Inflammatory macrophage (primary cell): ENCODE data around the gene ZNF326.
"Not testable (repeated sequence)": the region's sequence is repeated elsewhere in the genome, so short reads cannot be mapped to it uniquely, and the experiment has no call there.

Experiments used
- DNase-seq, 2 donors: peaks; one replicate each; pipeline ENCODE4 v3.0.0-alpha.2; 2020 to 2022

ZNF326 gene

GRCh38 chr1:89998306-89998705 is 3.4 kb downstream of the ZNF326 start:
- no peak for DNase-seq

- DNase-seq, result no peak
These were observed 4.3 kb downstream of the ZNF326 start for GRCh38 chr1:89999208-89999607.

- DNase-seq, result no peak
These were observed 4.7 kb downstream of the ZNF326 start for GRCh38 chr1:89999628-90000027.

DNA sequence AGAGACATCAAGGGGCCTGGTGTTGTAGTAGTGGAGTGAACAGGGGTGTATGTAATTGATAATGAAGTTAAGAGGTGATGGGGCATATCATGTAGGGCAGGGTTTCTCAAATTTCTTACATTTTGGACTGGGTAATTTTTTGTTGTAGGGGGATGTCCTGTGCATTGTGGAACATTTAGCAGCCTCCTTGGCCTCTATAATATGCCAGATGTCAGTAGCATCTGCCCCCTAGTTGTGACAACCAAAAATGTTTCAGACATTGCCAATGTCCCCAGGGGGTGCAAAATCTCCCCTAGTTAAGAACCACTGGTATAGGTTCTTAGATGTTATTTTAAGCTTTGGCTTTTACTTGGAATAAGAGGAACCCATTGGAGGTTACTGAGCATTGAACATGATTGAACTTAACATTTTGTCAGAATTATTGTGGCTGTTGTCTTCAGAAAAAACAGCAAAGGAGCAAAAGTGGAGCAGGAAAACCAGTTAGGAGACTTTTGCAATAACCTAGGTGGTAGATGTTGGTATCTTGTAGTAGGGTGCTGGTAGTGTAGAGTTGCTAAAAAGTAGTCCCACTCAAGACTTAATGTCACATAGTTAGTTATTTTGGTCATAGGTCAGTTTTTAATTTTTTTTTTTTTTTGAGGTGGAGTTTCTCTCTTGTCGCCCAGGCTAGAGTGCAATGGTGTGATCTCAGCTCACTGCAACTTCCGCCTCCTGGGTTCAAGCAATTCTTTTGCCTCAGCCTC is 6.2 kb downstream of the ZNF326 start:
- DNase-seq, result no peak

DNA sequence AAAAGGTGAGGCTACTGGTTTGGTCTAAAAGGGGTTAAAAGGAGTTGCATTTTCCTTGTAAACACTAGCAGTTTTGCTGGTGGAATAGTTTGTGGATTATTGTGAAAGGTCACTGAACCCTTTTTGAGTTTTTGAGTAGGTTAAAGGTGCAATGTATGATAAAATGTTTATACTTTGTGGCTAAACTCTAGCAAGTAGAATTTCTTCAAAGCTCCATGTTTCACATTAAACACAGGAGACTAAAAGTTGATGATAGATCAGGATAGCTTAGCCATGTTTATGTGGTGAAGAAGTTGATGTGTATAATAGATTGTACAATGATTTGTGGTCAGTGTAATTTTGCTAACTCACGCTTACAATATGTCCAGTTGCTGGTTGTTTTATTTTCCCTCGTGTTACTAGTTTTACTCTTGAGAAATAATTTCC is 13.1 kb downstream of the ZNF326 start:
- no peak for DNase-seq

DNA sequence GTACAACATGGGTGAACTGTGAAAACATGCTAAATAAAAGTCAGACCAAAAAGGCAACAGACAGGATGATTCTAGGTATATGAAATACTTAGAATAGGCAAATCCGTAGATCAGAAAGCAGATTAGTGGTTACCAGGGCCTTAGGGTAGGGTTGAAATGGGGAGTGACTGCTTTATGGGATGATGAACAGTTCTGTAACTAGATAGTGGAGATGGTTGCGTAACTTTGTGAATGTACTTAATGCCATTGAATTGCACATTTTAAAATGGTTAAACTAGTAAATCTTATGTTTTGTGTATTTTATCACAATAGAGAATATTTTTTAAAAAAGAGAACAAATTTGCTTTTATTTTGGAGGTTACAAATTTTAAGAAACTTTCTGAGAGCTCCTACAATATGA is 17.4 kb downstream of the ZNF326 start:
- no peak for DNase-seq

GRCh38 chr1:90023691-90024090 is 28.8 kb downstream of the ZNF326 start:
- no peak for DNase-seq

DNA sequence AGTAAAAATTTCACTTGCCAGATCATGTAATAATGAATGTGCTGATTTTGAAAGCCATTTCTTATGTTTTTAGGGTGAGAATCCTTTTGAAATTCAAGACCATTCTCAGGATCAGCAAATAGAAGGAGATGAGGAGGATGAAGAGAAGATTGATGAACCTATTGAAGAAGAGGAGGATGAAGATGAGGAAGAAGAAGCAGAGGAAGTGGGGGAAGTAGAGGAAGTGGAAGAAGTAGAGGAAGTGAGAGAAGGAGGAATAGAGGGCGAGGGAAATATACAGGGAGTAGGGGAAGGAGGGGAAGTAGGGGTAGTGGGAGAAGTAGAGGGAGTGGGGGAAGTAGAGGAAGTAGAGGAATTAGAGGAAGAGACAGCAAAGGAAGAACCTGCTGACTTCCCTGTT is 32.4 kb downstream of the ZNF326 start:
- DNase-seq, result peak; percentile 7 to 15

GRCh38 chr1:90039652-90040051 is 44.7 kb downstream of the ZNF326 start:
- DNase-seq, result no peak

GRCh38 chr1:90043586-90043985 is 48.7 kb downstream of the ZNF326 start:
- no peak for DNase-seq

- DNase-seq, result no peak
These were observed 49.4 kb downstream of the ZNF326 start for GRCh38 chr1:90044346-90044745.

GRCh38 chr1:90045853-90046563 is 51.1 kb downstream of the ZNF326 start:
- DNase-seq, result no peak

- DNase-seq, result no peak
These were observed 51.7 kb downstream of the ZNF326 start for GRCh38 chr1:90046635-90047034.

DNA sequence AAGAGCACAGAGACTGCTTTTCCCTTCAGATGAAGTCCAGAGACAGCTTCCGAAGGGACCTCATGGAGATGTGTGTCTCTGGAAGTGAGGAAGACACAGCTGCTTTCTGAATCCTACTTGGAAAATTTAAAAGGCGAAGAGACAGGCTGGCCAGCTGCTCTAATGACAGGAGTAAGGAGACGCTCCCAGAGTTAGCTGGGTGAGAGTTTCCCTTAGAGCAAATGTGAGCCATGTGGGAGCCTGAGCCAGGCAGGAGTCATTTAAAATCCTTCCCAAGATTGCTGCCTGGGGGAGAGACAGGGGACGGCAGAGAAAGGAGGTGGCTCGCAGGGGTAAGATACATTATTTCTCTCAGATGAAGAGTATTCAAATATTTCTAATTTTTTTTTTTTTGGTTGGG is 53.1 kb downstream of the ZNF326 start:
- no peak for DNase-seq

DNA sequence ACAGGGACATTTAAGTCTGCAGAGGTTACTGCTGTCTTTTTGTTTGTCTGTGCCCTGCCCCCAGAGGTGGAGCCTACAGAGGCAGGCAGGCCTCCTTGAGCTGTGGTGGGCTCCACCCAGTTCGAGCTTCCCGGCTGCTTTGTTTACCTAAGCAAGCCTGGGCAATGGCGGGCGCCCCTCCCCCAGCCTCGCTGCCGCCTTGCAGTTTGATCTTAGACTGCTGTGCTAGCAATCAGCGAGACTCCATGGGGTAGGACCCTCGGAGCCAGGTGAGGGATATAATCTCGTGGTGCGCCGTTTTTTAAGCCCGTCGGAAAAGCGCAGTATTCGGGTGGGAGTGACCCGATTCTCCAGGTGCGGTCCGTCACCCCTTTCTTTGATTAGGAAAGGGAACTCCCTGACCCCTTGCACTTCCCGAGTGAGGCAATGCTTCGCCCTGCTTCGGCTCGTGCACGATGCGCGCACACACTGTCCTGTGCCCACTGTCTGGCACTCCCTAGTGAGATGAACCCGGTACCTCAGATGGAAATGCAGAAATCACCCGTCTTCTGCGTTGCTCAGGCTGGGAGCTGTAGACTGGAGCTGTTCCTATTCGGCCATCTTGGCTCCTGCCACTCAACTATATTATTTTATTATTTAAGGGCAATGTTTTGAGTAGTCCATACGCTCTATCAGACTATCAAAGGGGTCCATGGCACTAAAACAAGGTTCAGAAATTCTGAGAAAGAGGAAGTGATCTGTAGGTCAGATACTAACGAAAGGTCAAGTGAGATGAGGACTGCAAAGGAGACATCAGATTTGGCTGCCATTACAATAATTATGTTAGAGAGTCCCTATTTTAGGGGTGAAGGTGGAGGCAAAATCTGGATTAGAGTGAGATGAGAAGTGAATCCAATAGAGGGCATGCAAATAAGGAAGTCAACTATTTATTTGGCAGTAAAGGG is 68.1 kb downstream of the ZNF326 start:
- not testable (repeated sequence) for DNase-seq

GRCh38 chr1:90064109-90064508 is 69.2 kb downstream of the ZNF326 start:
- not testable (repeated sequence) for DNase-seq

DNA sequence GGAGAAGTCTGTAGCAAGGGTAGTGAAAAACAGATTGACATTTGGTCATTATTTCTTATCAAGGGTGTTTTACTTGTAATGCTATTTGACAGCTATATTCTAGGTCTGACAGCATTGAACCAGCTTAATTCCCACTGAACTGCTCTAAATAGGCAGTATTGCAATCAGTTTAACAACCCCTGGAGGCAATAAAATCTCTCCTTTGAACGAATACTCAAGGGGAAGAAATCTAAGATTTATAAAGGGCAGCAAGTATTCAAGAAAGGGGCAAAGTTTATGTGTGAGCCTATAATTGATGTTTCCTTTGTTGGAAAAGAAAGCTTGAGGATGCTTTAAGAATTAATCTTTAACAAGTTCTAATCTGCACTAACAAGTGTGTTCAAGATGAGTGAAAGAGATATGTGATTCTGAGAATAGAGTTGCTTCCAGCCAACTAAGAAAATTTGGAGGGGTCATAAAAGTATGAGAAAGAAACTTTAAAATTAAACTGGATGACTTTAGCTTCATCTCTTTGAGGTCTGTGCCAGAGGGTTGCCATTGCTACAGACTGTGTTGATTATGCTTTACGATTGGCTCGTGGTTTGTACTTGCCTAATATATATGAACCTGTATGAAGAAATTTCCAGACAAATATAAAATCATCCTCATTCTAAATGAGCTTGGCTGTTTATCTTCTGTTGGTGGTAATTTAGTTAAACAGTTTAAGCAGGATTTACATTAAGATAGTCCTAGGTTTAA is 72.5 kb downstream of the ZNF326 start:
- DNase-seq, result no peak

DNA sequence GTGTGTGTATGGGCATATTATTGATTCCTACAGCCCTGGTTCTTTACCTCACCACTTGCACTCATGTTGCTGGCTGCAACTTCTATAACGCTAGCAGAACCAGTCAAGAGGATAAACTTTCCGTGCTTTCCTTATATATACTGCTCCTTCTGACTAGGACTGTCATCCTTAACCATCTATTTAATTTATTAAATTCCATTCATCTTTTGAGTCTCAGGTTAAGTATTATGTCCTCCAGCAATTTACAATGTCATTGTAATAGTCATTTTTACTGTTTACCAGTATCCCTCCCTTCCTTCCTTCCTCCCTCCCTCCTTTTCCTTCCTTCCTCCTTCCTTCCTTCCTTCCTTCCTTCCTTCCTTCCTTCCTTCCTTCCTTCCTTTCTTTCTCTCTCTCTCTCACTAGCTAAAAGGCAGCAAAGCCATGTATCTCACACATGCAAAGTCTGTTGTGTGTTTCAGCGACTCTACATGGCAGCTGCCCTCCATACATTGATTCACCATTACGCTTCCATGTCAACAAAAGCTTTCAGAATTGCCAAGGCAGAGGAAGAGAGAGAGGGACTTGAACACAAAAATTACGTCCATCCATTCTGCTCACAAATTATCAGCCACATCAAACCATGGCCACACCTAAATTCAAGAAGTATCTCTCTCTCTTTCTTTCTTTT is 73.8 kb downstream of the ZNF326 start:
- no peak for DNase-seq

DNA sequence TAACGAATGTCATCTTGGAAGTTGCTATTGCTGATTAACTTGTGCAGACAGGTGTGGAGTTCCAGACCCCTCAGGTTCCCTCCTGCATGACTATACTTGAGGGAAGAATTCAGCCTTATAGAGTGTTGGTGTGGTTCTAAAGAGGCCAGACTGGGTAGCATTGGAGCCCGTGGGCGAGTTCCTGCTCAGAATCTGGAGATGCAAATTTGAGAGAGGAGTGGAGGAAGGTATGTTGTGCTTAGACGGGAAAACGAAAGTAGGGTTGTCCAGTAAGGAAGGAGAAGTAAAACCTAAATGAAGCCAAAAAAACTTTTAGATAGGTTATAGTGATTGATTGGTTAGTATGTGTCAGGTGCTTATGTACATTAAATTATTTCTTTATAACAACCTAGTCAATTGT is 79.2 kb downstream of the ZNF326 start:
- DNase-seq, result no peak

DNA sequence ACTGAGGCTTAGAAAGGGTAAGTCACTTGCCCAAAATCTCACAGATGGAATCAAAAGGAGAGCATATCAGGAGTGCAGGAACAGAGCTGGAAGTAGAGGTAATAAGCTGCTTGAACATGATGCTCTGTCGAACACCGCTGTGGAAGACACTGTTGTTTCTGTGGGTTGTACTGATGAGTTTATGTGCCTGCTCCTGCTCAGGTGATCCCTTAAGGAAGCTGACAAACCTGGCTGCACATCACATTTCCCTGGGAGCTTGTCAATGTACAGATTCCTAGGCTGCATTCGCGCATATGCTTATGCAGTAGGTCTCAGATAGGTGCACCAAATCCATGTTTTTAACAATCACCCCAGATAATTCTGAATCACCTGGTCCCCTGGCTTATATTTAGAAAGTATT is 79.7 kb downstream of the ZNF326 start:
- DNase-seq, result no peak

GRCh38 chr1:90074970-90075391 is 80.1 kb downstream of the ZNF326 start:
- no peak for DNase-seq

GRCh38 chr1:90083995-90084394 is 89.1 kb downstream of the ZNF326 start:
- no peak for DNase-seq
